ENCODE measurements around the gene BGN. TPM values are rescaled to one million over a fixed set of nuclear protein-coding genes. Genes with fewer than 3 reads are reported as not detected.

The BGN gene
- total RNA-seq, 2 experiments from 2014 or later = not detected

GRCh38 chrX:153476666-153477363 lies 18.0 kb upstream of the BGN start:
- no peak for DNase-seq (ENCODE audit: low spot score)
- no peak overlapping the region for H3K4me2 ChIP-seq (ENCODE audit: low read length)
- intact Hi-C loops (cut with micrococcal nuclease; ENCODE audit: unreplicated experiment) = no loop called here

GRCh38 chrX:153477364-153477857 lies 17.4 kb upstream of the BGN start:
- POLR2A ChIA-PET = no interaction called here

More at GRCh38 chrX:153476666-153477363, 18.0 kb upstream of the BGN start:
- no peaks in the 10 kb centered on the region for H4K20me1 ChIP-seq (ENCODE audit: insufficient read depth, low read length)
- no peaks in the 10 kb centered on the region for H3K9me2 ChIP-seq (ENCODE audit: insufficient read depth, low read length)
- POLR2A ChIA-PET = no interaction called here
- no TSS peak for BruUV-seq (replicated peaks)
- CTCF ChIA-PET (ENCODE audit: unreplicated experiment) = interaction anchor here (0.6 kb wide), 1 partner anchor 131 kb away, joined by 5 read pairs; no protein-coding TSS in a partner anchor
- TF ChIP-seq CTCF (conservative IDR thresholded peaks at IDR 0.05; ENCODE audit: low read length) = no peak
- TF ChIP-seq EZH2phosphoT487 (IDR thresholded peaks at IDR 0.05; ENCODE audit: borderline replicate concordance, low read depth, low read length) = no peak
- H2AFZ ChIP-seq (ENCODE audit: low read length) = no peak overlapping the region
- no peaks in the 10 kb centered on the region for H3K79me2 ChIP-seq (ENCODE audit: insufficient read depth, low read depth, low read length)
- H3K27ac ChIP-seq (ENCODE audit: low read depth, low read length, poor library complexity, severe bottlenecking) = no peak overlapping the region
- H3K4me3 ChIP-seq (ENCODE audit: low read depth, low read length, poor library complexity, severe bottlenecking) = no peak overlapping the region
- H3K4me1 ChIP-seq (ENCODE audit: insufficient read depth, low read length, poor library complexity, severe bottlenecking) = no peaks in the 10 kb centered on the region
- H3K9me3 ChIP-seq (ENCODE audit: low read length) = no peaks in the 10 kb centered on the region
- H3K36me3 ChIP-seq (ENCODE audit: insufficient read depth, low read length) = no peaks in the 10 kb centered on the region

More at GRCh38 chrX:153477364-153477857, 17.4 kb upstream of the BGN start:
- H3K4me1 ChIP-seq (ENCODE audit: insufficient read depth, low read length, poor library complexity, severe bottlenecking) = no peaks in the 10 kb centered on the region
- no peak for DNase-seq (ENCODE audit: low spot score)
- H4K20me1 ChIP-seq (ENCODE audit: insufficient read depth, low read length) = no peaks in the 10 kb centered on the region
- no peaks in the 10 kb centered on the region for H3K9me2 ChIP-seq (ENCODE audit: insufficient read depth, low read length)
- no peak overlapping the region for H2AFZ ChIP-seq (ENCODE audit: low read length)
- H3K79me2 ChIP-seq (ENCODE audit: insufficient read depth, low read depth, low read length) = no peaks in the 10 kb centered on the region
- CTCF ChIA-PET (ENCODE audit: unreplicated experiment) = no interaction called here
- no peak overlapping the region for H3K27ac ChIP-seq (ENCODE audit: low read depth, low read length, poor library complexity, severe bottlenecking)
- H3K9me3 ChIP-seq (ENCODE audit: low read length) = no peaks in the 10 kb centered on the region
- BruUV-seq (replicated peaks) = no TSS peak
- no peak overlapping the region for H3K4me3 ChIP-seq (ENCODE audit: low read depth, low read length, poor library complexity, severe bottlenecking)
- H3K36me3 ChIP-seq (ENCODE audit: insufficient read depth, low read length) = no peaks in the 10 kb centered on the region
- TF ChIP-seq EZH2phosphoT487 (IDR thresholded peaks at IDR 0.05; ENCODE audit: borderline replicate concordance, low read depth, low read length) (no peak), CTCF (conservative IDR thresholded peaks at IDR 0.05; ENCODE audit: low read length) (no peak)
- no peak overlapping the region for H3K4me2 ChIP-seq (ENCODE audit: low read length)
- intact Hi-C loops (cut with micrococcal nuclease; ENCODE audit: unreplicated experiment) = no loop called here
